Sigmoid colon (tissue), 7 donors: Measurements from ENCODE around the gene ZYG11A. TPM values are rescaled to one million over a fixed set of nuclear protein-coding genes. Genes with fewer than 3 reads are reported as not detected.
"Not testable (repeated sequence)": the region's sequence is repeated elsewhere in the genome, so short reads cannot be mapped to it uniquely, and the experiment has no call there.

Source experiments
- DNase-seq: peaks from one replicate; pipeline ENCODE4 v3.0.0-alpha.2; 2019
- H3K27ac ChIP-seq, 4 donors: fragments of 200-600 bp; sonication (generic); one replicate each; pipeline ENCODE4 v1.5.1; 2016 to 2019; ENCODE audit warnings: mild to moderate bottlenecking in 1 of 4
- H3K27me3 ChIP-seq, 3 donors: fragments of 200-600 bp; sonication (generic); one replicate each; pipeline ENCODE4 v1.5.1; 2019; ENCODE audit warnings: mild to moderate bottlenecking in 1 of 3
- H3K36me3 ChIP-seq, 4 donors: fragments of 200-600 bp; sonication (generic); one replicate each; pipeline ENCODE4 v1.5.1; 2016 to 2019
- H3K4me1 ChIP-seq, 4 donors: fragments of 200-600 bp; sonication (generic); one replicate each; pipeline ENCODE4 v1.5.1; 2017 to 2019
- H3K4me3 ChIP-seq, 4 donors: fragments of 200-600 bp; sonication (generic); one replicate each; pipeline ENCODE4 v1.5.1; 2017 to 2019; ENCODE audit warnings: mild to moderate bottlenecking in 2 of 4, moderate library complexity in 1 of 4
- H3K9me3 ChIP-seq, 4 donors: fragments of 200-600 bp in 3 of 4; sonication (generic) in 3 of 4; one replicate each; pipeline versions ENCODE4 v1.5.1 to v1.6.1; 2013 to 2019
- CTCF ChIP-seq, 4 experiments: fragments of 450-650 bp in 3 of 4; fragments of 200-600 bp in 1 of 4; IDR thresholded peaks; one replicate each; pipeline ENCODE4 v1.5.1; 2016 to 2019; ENCODE audit warnings: antibody characterized with exemption in 4 of 4, mild to moderate bottlenecking in 3 of 4, moderate library complexity in 2 of 4
- EP300 ChIP-seq, 4 donors: sonication (generic); formaldehyde crosslinking; IDR thresholded peaks; one replicate each; pipeline ENCODE4 v1.6.1; 2017; ENCODE audit warnings: antibody characterized with exemption in 4 of 4
- POLR2A ChIP-seq, 2 donors: fragments of 450-650 bp; IDR thresholded peaks; one replicate each; pipeline ENCODE4 v1.6.1; 2016; ENCODE audit warnings: antibody characterized with exemption in 2 of 2, mild to moderate bottlenecking in 2 of 2, moderate library complexity in 2 of 2
- POLR2AphosphoS5 ChIP-seq, 4 donors: sonication (generic); formaldehyde crosslinking; IDR thresholded peaks; one replicate each; pipeline ENCODE4 v1.6.1; 2017; ENCODE audit warnings: antibody characterized with exemption in 4 of 4
- WGBS, 2 donors: extraction: QIAGEN DNeasy Blood & Tissue Kit; methylation state at CpG; one replicate each; pipeline ENCODE4 v1.1.7; 2013; 5-methylcytosine and 5-hydroxymethylcytosine counted together
- intact Hi-C: fragments of 100-400 bp; cut with DNase I; formaldehyde crosslinking; loops from one replicate; pipeline ENCODE4 v1.15.1; 2023
- polyA plus RNA-seq, 3 donors: library from polyadenylated mRNA; stranded (reverse); fragments of 200-250 nt; gene quantifications; one replicate each; pipeline ENCODE4 v1.2.3, GENCODE V29; 2013
- total RNA-seq, 4 donors: library from RNA; depleted of rRNA; stranded (reverse); fragments of >200 nt; gene quantifications; one replicate each; pipeline ENCODE4 v1.1.0, GENCODE V29; 2016
- donor health status: healthy with polysubstance abuse.
- donor health status: Bipolar disorder and iron deficiency.
- donor health status: healthy.

Gene ZYG11A
- not detected for total RNA-seq
- under 1 TPM in 1 of 3 donors, not detected in 2; 0.07 TPM for polyA plus RNA-seq

- 2 to 16% methylated on average over 88 of the region's 88 CpGs for WGBS, 2 donors
- TF ChIP-seq EP300 (IDR thresholded peaks at IDR 0.05) (no peak), CTCF (IDR thresholded peaks at IDR 0.05) (peak in 1 of 4 experiments; percentile 19)
- DNase-seq, result no peak
- peaks cover 13 to 58% (median 24%) of the 10 kb centered on the region in 3 donors for H3K27me3 ChIP-seq
- intact Hi-C loops, result loop anchor here (10.0 kb wide), 1 partner anchor 342 kb away; no protein-coding TSS in a partner anchor
- H3K9me3 ChIP-seq, result no peaks in the 10 kb centered on the region
- H3K4me3 ChIP-seq, result peak within 1 kb of the TSS; percentile 14 to 47 (median 38)
- no peak within 1 kb of the TSS for H3K27ac ChIP-seq
- H3K36me3 ChIP-seq, result no peaks in the 10 kb centered on the region
- H3K4me1 ChIP-seq, result peaks cover 0 to 16% (median 12%) of the 10 kb centered on the region in 4 donors
Observed at GRCh38 chr1:52842643-52843310, at the start of gene ZYG11A. Gene ZYG11A (plus strand): TSS chr1:52842760. CDS start chr1:52842884, 124 bp downstream.

- H3K4me3 ChIP-seq, H3K27me3 ChIP-seq, H3K9me3 ChIP-seq, DNase-seq, H3K27ac ChIP-seq, intact Hi-C loops, H3K4me1 ChIP-seq: not testable (repeated sequence)
- H3K36me3 ChIP-seq, result peaks cover 0 to 68% (median 16%) of the 10 kb centered on the region in 4 donors
- WGBS, 2 donors, result 81 to 95% methylated on average over 7 of the region's 7 CpGs
Observed at GRCh38 chr1:52793717-52794116, 48.8 kb upstream of the ZYG11A start.

- no peak for DNase-seq
- H3K4me1 ChIP-seq, result no peaks in the 10 kb centered on the region
- H3K9me3 ChIP-seq, result no peaks in the 10 kb centered on the region
- no peak for TF ChIP-seq POLR2AphosphoS5 (IDR thresholded peaks at IDR 0.05)
- no peak for TF ChIP-seq EP300 (IDR thresholded peaks at IDR 0.05)
- no peak for TF ChIP-seq POLR2A (IDR thresholded peaks at IDR 0.05)
- no peak for TF ChIP-seq CTCF (IDR thresholded peaks at IDR 0.05)
- WGBS, 2 donors, result 89 to 93% methylated on average over 3 of the region's 3 CpGs
- peaks cover 0 to 63% (median 16%) of the 10 kb centered on the region in 4 donors for H3K36me3 ChIP-seq
- H3K27me3 ChIP-seq, result no peaks in the 10 kb centered on the region
- H3K4me3 ChIP-seq, result no peak overlapping the region
- intact Hi-C loops, result no loop called here
- H3K27ac ChIP-seq, result no peak overlapping the region
Observed at GRCh38 chr1:52795464-52795863, 47.1 kb upstream of the ZYG11A start.

- TF ChIP-seq POLR2AphosphoS5 (IDR thresholded peaks at IDR 0.05), result no peak
- Histone ChIP-seq H3K9me3 (no peaks in the 10 kb centered on the region), H3K27ac (no peak overlapping the region), H3K4me3 (no peak overlapping the region), H3K27me3 (no peaks in the 10 kb centered on the region), H3K4me1 (no peaks in the 10 kb centered on the region), H3K36me3 (peaks cover 0 to 64% (median 23%) of the 10 kb centered on the region in 4 donors)
- intact Hi-C loops, result no loop called here
- no peak for DNase-seq
- WGBS, 2 donors, result 92 to 95% methylated on average over 3 of the region's 3 CpGs
Observed at GRCh38 chr1:52798331-52798730, 44.2 kb upstream of the ZYG11A start.

- Histone ChIP-seq H3K4me1 (no peaks in the 10 kb centered on the region), H3K9me3 (no peaks in the 10 kb centered on the region), H3K36me3 (peaks cover 4 to 67% (median 24%) of the 10 kb centered on the region in 4 donors), H3K27ac (no peak overlapping the region), H3K4me3 (no peak overlapping the region), H3K27me3 (no peaks in the 10 kb centered on the region)
- DNase-seq, result no peak
- TF ChIP-seq CTCF (IDR thresholded peaks at IDR 0.05), result no peak
- TF ChIP-seq POLR2A (IDR thresholded peaks at IDR 0.05), result no peak
- no peak for TF ChIP-seq EP300 (IDR thresholded peaks at IDR 0.05)
- no peak for TF ChIP-seq POLR2AphosphoS5 (IDR thresholded peaks at IDR 0.05)
- intact Hi-C loops, result no loop called here
Observed at GRCh38 chr1:52801011-52801410, 41.5 kb upstream of the ZYG11A start.

- H3K4me3 ChIP-seq, H3K4me1 ChIP-seq, H3K27ac ChIP-seq, H3K9me3 ChIP-seq, intact Hi-C loops, H3K27me3 ChIP-seq, DNase-seq: not testable (repeated sequence)
- H3K36me3 ChIP-seq, result peaks cover 4 to 57% (median 14%) of the 10 kb centered on the region in 4 donors
- 88 to 98% methylated on average over 3 of the region's 3 CpGs for WGBS, 2 donors
Observed at GRCh38 chr1:52804083-52804482, 38.5 kb upstream of the ZYG11A start.
